DOHH2 (cell line): ENCODE data around the gene ATF5.

ENCODE experiments used
- H3F3A ChIP-seq: fragments of 200-600 bp; sonication (generic), shearing (Covaris generic); 2 replicates; pipeline ENCODE4 v1.6.0; 2016; ENCODE audit warnings: antibody characterized with exemption, mild to moderate bottlenecking; ENCODE audit not compliant: control insufficient read depth, insufficient read depth
- H3K27ac ChIP-seq: fragments of 200-600 bp; sonication (generic); 2 replicates; pipeline ENCODE4 v1.5.1; 2014; ENCODE audit warnings: low read depth, mild to moderate bottlenecking, low read length, moderate library complexity
- H3K27me3 ChIP-seq: fragments of 200-600 bp; sonication (generic); 2 replicates; pipeline ENCODE4 v1.6.1; 2014; ENCODE audit warnings: mild to moderate bottlenecking, low read length, mixed read lengths; ENCODE audit not compliant: control insufficient read depth
- H3K36me3 ChIP-seq: fragments of 200-600 bp; sonication (generic); 2 replicates; pipeline ENCODE4 v1.6.1; 2014; ENCODE audit warnings: mild to moderate bottlenecking, low read length, moderate library complexity, mixed read lengths; ENCODE audit not compliant: control insufficient read depth
- H3K4me1 ChIP-seq: fragments of 200-600 bp; sonication (generic); 2 replicates; pipeline ENCODE4 v1.6.1; 2014; ENCODE audit warnings: mild to moderate bottlenecking, low read length, mixed read lengths; ENCODE audit not compliant: control insufficient read depth
- H3K4me2 ChIP-seq: fragments of 200-600 bp; sonication (generic); 2 replicates; pipeline ENCODE4 v1.6.0; 2014; ENCODE audit warnings: mild to moderate bottlenecking, low read length, moderate library complexity
- H3K4me3 ChIP-seq: fragments of 200-600 bp; sonication (generic); 2 replicates; pipeline ENCODE4 v1.5.1; 2014; ENCODE audit warnings: mild to moderate bottlenecking, low read length, mixed read lengths
- H3K79me2 ChIP-seq: fragments of 200-600 bp; sonication (generic); 2 replicates; pipeline ENCODE4 v1.6.1; 2014; ENCODE audit warnings: mild to moderate bottlenecking, low read length, mixed read lengths; ENCODE audit not compliant: control insufficient read depth
- H3K9me2 ChIP-seq: fragments of 200-600 bp; sonication (generic); replicated peaks from 2 replicates; pipeline ENCODE4 v1.6.1; 2014; ENCODE audit warnings: mild to moderate bottlenecking, low read length, mixed read lengths; ENCODE audit not compliant: control insufficient read depth
- H3K9me3 ChIP-seq: fragments of 200-600 bp; sonication (generic); 2 replicates; pipeline ENCODE4 v1.6.1; 2014; ENCODE audit warnings: antibody characterized with exemption, low read length, mixed read lengths; ENCODE audit not compliant: control insufficient read depth, insufficient read depth
- H4K20me1 ChIP-seq: fragments of 200-600 bp; sonication (generic); 2 replicates; pipeline ENCODE4 v1.6.0; 2014; ENCODE audit warnings: low read depth, mild to moderate bottlenecking, antibody characterized with exemption, low read length, moderate library complexity; ENCODE audit not compliant: control insufficient read depth, insufficient read depth
- CTCF ChIP-seq: fragments of 200-600 bp; sonication (generic); IDR thresholded peaks from one replicate; pipeline ENCODE4 v1.5.1; 2014; ENCODE audit warnings: antibody characterized with exemption, mild to moderate bottlenecking, low read depth, low read length; ENCODE audit not compliant: poor library complexity, severe bottlenecking
- EZH2phosphoT487 ChIP-seq: fragments of 200-600 bp; sonication (generic); IDR thresholded peaks from 2 replicates; pipeline ENCODE4 v1.6.1; 2017; ENCODE audit warnings: borderline replicate concordance, mild to moderate bottlenecking, antibody characterized with exemption, low read length, moderate library complexity, mixed read lengths

ATF5 gene

GRCh38 chr19:49916839-49917733 is 11.9 kb upstream of the ATF5 start:
- peaks cover 84% of the 10 kb centered on the region for H3K36me3 ChIP-seq
- H3K27me3 ChIP-seq, result no peaks in the 10 kb centered on the region
- H3K4me1 ChIP-seq, result peaks cover 21% of the 10 kb centered on the region
- H4K20me1 ChIP-seq, result peaks cover 23% of the 10 kb centered on the region; the same call in 1 of the 2 replicates
- H3K4me2 ChIP-seq, result no peak overlapping the region
- H3F3A ChIP-seq, result 0 out of 2 replicates have a peak, but pooled peaks cover 2% of the 10 kb centered on the region
- H3K27ac ChIP-seq, result no peak overlapping the region
- peaks cover 94% of the 10 kb centered on the region for H3K79me2 ChIP-seq
- TF ChIP-seq EZH2phosphoT487 (no peak), CTCF (no peak)
- no peaks in the 10 kb centered on the region for H3K9me3 ChIP-seq
- no peak overlapping the region for H3K4me3 ChIP-seq
- H3K9me2 ChIP-seq, result no peaks in the 10 kb centered on the region

- Histone ChIP-seq H3K4me3 (no peak overlapping the region), H3K9me3 (no peaks in the 10 kb centered on the region), H3K4me2 (no peak overlapping the region), H4K20me1 (peaks cover 26% of the 10 kb centered on the region; the same call in 1 of the 2 replicates), H3K36me3 (peaks cover 84% of the 10 kb centered on the region), H3K27ac (no peak overlapping the region), H3F3A (0 out of 2 replicates have a peak, but pooled peaks cover under 1% of the 10 kb centered on the region), H3K27me3 (no peaks in the 10 kb centered on the region), H3K4me1 (peaks cover 15% of the 10 kb centered on the region), H3K9me2 (no peaks in the 10 kb centered on the region), H3K79me2 (peaks cover 96% of the 10 kb centered on the region)
- no peak for TF ChIP-seq CTCF
- TF ChIP-seq EZH2phosphoT487, result no peak
Measured at GRCh38 chr19:49918089-49918488, 10.9 kb upstream of the ATF5 start.

- Histone ChIP-seq H3K9me3 (no peaks in the 10 kb centered on the region), H3K4me2 (no peak overlapping the region), H4K20me1 (peaks cover 27% of the 10 kb centered on the region; the same call in 1 of the 2 replicates), H3K36me3 (peaks cover 86% of the 10 kb centered on the region), H3F3A (no peaks in the 10 kb centered on the region), H3K4me3 (no peak overlapping the region), H3K4me1 (peaks cover 24% of the 10 kb centered on the region), H3K9me2 (no peaks in the 10 kb centered on the region), H3K79me2 (peaks cover 98% of the 10 kb centered on the region), H3K27me3 (no peaks in the 10 kb centered on the region), H3K27ac (no peak overlapping the region)
- TF ChIP-seq CTCF, result no peak
- no peak for TF ChIP-seq EZH2phosphoT487
Measured at GRCh38 chr19:49920624-49921363, 8.2 kb upstream of the ATF5 start.
